OCI-LY7 (cell line): ENCODE measurements around the gene MAGI1. TPM values are rescaled to one million over a fixed set of nuclear protein-coding genes. Genes with fewer than 3 reads are reported as not detected.

Source experiments
- BruUV-seq: library from RNA; stranded (reverse); fragments of 400-500 nt; replicated peaks from 2 replicates; lab custom pipeline; 2021; lab: Mats Ljungman, UMichigan
- CTCF ChIA-PET: fragments of 300-600 bp; sonication (Branson Sonifier 250); formaldehyde crosslinking; loops from one replicate; lab custom pipeline; 2022; ENCODE audit warnings: antibody characterized with exemption; ENCODE audit not compliant: unreplicated experiment; lab: Charles Lee
- POLR2A ChIA-PET: fragments of 300-600 bp; sonication (Branson Sonifier 250); formaldehyde crosslinking; loops from one replicate; lab custom pipeline; 2022; ENCODE audit warnings: antibody characterized with exemption; lab: Charles Lee
- DNase-seq: peaks from one replicate; pipeline ENCODE4 v3.0.0-alpha.2; 2015; ENCODE audit warnings: low spot score
- H2AFZ ChIP-seq: fragments of 200-600 bp; sonication (generic), shearing (Covaris generic); 2 replicates; pipeline ENCODE4 v1.6.1; 2014; ENCODE audit warnings: mild to moderate bottlenecking, antibody characterized with exemption, low read length, moderate library complexity
- H3K27ac ChIP-seq: fragments of 200-600 bp; sonication (generic); 2 replicates; pipeline ENCODE4 v1.5.1; 2014; ENCODE audit warnings: mixed run types, low read depth, mild to moderate bottlenecking, moderate library complexity, low read length, inconsistent platforms; ENCODE audit not compliant: poor library complexity, severe bottlenecking
- H3K36me3 ChIP-seq: fragments of 200-600 bp; sonication (generic); 2 replicates; pipeline ENCODE4 v1.6.1; 2014; ENCODE audit warnings: mild to moderate bottlenecking, antibody characterized with exemption, low read length, moderate library complexity, mixed read lengths; ENCODE audit not compliant: insufficient read depth
- H3K4me1 ChIP-seq: fragments of 200-600 bp; sonication (generic); 2 replicates; pipeline ENCODE4 v1.5.1; 2014; ENCODE audit warnings: mild to moderate bottlenecking, low read length; ENCODE audit not compliant: insufficient read depth, poor library complexity, severe bottlenecking
- H3K4me2 ChIP-seq: fragments of 200-600 bp; sonication (generic); 2 replicates; pipeline ENCODE4 v1.6.1; 2014; ENCODE audit warnings: mild to moderate bottlenecking, low read length
- H3K4me3 ChIP-seq: fragments of 200-600 bp; sonication (generic); 2 replicates; pipeline ENCODE4 v1.5.1; 2014; ENCODE audit warnings: mild to moderate bottlenecking, low read depth, low read length; ENCODE audit not compliant: poor library complexity, severe bottlenecking
- H3K79me2 ChIP-seq: fragments of 200-600 bp; sonication (generic); 2 replicates; pipeline ENCODE4 v1.6.1; 2016; ENCODE audit warnings: low read depth, mild to moderate bottlenecking, low read length, moderate library complexity, mixed read lengths; ENCODE audit not compliant: insufficient read depth
- H3K9me2 ChIP-seq: fragments of 200-600 bp; sonication (generic); 2 replicates; pipeline ENCODE4 v1.6.1; 2016; ENCODE audit warnings: mild to moderate bottlenecking, low read length, mixed read lengths; ENCODE audit not compliant: insufficient read depth
- H3K9me3 ChIP-seq: fragments of 200-600 bp; sonication (generic); 2 replicates; pipeline ENCODE4 v1.6.1; 2014; ENCODE audit warnings: mild to moderate bottlenecking, mixed run types, low read length, mixed read lengths
- H4K20me1 ChIP-seq: fragments of 200-600 bp; sonication (generic); 2 replicates; pipeline ENCODE4 v1.6.1; 2014; ENCODE audit warnings: mild to moderate bottlenecking, antibody characterized with exemption, low read length, moderate library complexity, mixed read lengths; ENCODE audit not compliant: insufficient read depth
- EZH2phosphoT487 ChIP-seq: fragments of 200-600 bp; sonication (generic); IDR thresholded peaks from 2 replicates; pipeline ENCODE4 v1.6.1; 2018; ENCODE audit warnings: low read depth, borderline replicate concordance, mild to moderate bottlenecking, mixed run types, antibody characterized with exemption, low read length, moderate library complexity, mixed read lengths
- intact Hi-C: fragments of 100-400 bp; cut with micrococcal nuclease; formaldehyde crosslinking; loops from one replicate; pipeline ENCODE4 v1.10.0; 2022; ENCODE audit not compliant: unreplicated experiment
- total RNA-seq, 2 experiments: library from RNA; depleted of rRNA in 1 of 2; stranded (reverse); fragments of >200 nt in 1 of 2; shearing (Covaris generic) in 1 of 2; gene quantifications; 2 replicates each; pipeline ENCODE4 v1.2.3, GENCODE V29; 2014 to 2022
- TF ChIP-seq, protein P1 (sequence below): fragments of 200-600 bp; sonication (generic); conservative IDR thresholded peaks from 2 replicates; pipeline ENCODE4 v1.5.1; 2014; ENCODE audit warnings: mild to moderate bottlenecking, antibody characterized with exemption, low read length, moderate library complexity, mixed read lengths

The MAGI1 gene
- total RNA-seq, 2 experiments from 2014 or later: 0.63 to 2.5 TPM

DNA sequence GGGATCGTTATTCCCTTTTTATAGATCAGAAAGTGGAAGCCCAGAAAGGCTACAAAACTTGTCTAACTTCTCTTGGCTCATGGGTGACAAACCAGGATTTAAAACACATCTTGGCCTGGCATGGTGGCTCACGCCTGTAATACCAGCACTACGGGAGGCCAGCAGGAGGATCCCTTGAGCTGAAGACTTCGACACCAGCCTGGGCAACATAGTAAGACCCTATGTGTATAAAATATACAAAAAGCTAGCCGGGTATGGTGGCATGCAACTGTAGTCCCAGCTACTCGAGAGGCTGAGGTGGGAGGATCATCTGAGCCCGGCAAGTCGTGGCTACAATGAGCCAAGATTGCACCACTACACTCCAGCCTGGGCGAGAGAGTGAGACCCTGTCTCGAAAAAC, 479.1 kb downstream of the MAGI1 start:
- Histone ChIP-seq H3K4me2 (no peak overlapping the region), H3K9me2 (no peaks in the 10 kb centered on the region), H3K9me3 (no peaks in the 10 kb centered on the region), H3K27ac (no peak overlapping the region), H3K36me3 (no peaks in the 10 kb centered on the region), H3K4me1 (no peaks in the 10 kb centered on the region), H4K20me1 (no peaks in the 10 kb centered on the region), H2AFZ (no peak overlapping the region), H3K4me3 (no peak overlapping the region), H3K79me2 (no peaks in the 10 kb centered on the region)
- intact Hi-C loops: no loop called here
- CTCF ChIA-PET: no interaction called here
- BruUV-seq: no TSS peak
- no peak for DNase-seq
- TF ChIP-seq, protein P1, sequence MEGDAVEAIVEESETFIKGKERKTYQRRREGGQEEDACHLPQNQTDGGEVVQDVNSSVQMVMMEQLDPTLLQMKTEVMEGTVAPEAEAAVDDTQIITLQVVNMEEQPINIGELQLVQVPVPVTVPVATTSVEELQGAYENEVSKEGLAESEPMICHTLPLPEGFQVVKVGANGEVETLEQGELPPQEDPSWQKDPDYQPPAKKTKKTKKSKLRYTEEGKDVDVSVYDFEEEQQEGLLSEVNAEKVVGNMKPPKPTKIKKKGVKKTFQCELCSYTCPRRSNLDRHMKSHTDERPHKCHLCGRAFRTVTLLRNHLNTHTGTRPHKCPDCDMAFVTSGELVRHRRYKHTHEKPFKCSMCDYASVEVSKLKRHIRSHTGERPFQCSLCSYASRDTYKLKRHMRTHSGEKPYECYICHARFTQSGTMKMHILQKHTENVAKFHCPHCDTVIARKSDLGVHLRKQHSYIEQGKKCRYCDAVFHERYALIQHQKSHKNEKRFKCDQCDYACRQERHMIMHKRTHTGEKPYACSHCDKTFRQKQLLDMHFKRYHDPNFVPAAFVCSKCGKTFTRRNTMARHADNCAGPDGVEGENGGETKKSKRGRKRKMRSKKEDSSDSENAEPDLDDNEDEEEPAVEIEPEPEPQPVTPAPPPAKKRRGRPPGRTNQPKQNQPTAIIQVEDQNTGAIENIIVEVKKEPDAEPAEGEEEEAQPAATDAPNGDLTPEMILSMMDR: no peak
- TF ChIP-seq EZH2phosphoT487: no peak
- POLR2A ChIA-PET: no interaction called here

DNA sequence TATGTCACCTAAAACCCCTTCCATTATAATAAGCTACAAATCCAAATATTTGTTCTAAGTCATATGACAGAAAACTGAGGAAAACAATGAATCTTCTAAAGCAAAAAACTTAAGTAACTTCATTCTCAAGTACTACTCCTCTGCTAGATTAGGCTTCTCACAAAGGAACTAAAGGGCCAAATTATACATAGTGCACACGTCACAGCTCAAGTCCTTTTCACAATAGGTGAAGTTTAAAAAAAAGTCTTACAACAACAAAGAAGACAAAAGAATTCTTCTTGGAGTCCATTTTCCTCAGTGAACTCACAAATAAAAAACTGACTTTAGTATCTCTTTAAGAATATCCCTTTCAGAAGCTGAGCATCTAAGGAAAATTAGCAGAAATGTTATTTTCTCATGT, 479.9 kb downstream of the MAGI1 start:
- TF ChIP-seq EZH2phosphoT487: no peak
- TF ChIP-seq, protein P1: no peak
- Histone ChIP-seq H3K4me1 (no peaks in the 10 kb centered on the region), H3K4me3 (no peak overlapping the region), H3K27ac (no peak overlapping the region), H3K36me3 (no peaks in the 10 kb centered on the region), H4K20me1 (no peaks in the 10 kb centered on the region), H3K4me2 (no peak overlapping the region), H3K9me2 (no peaks in the 10 kb centered on the region), H3K79me2 (no peaks in the 10 kb centered on the region), H2AFZ (no peak overlapping the region), H3K9me3 (no peaks in the 10 kb centered on the region)
- intact Hi-C loops: no loop called here
- ChIA-PET CTCF (no interaction called here), POLR2A (interaction anchor here (0.7 to 0.8 kb wide), 2 partner anchors 17 to 266 kb away, joined by 3 to 4 read pairs; no protein-coding TSS in a partner anchor)
- DNase-seq: no peak
- no TSS peak for BruUV-seq

DNA sequence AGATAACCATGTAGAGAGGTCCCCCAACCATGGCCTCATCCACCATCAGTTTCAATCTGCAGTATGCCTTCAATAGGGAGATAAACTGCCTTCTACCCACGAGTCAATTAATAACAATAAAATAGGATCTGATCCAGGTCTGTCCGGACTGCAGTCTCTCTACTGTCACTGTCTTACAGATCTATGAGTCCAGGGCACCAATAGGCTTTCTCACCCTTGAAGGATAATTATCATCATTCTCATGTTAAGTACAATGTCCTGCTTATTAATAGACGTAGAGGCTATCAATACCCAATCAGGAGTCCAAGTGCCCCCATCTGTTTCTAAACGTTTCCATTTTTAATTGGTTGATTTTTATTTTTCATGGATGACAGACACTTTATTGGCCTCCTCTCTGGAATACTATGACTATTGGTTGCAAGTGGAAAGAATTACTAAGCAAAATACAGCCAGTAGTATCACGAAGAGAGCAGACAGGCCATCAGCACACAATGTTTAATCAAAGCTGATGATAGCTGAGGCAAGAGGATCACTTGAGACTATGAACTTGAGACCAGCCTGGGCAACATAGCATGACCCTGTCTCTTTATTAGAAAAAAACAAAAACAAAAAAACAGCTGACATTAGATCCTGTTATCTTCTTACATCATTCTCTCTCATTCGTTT, 480.7 kb downstream of the MAGI1 start:
- Histone ChIP-seq H3K36me3 (no peaks in the 10 kb centered on the region), H3K27ac (no peak overlapping the region), H3K4me2 (no peak overlapping the region), H4K20me1 (no peaks in the 10 kb centered on the region), H3K9me2 (no peaks in the 10 kb centered on the region), H3K4me1 (no peaks in the 10 kb centered on the region), H2AFZ (no peak overlapping the region), H3K79me2 (no peaks in the 10 kb centered on the region), H3K9me3 (no peaks in the 10 kb centered on the region), H3K4me3 (no peak overlapping the region)
- ChIA-PET CTCF (no interaction called here), POLR2A (interaction anchor here (0.7 to 0.8 kb wide), 2 partner anchors 18 to 267 kb away, joined by 3 to 4 read pairs; no protein-coding TSS in a partner anchor)
- DNase-seq: no peak
- intact Hi-C loops: no loop called here
- TF ChIP-seq, protein P1: no peak
- no peak for TF ChIP-seq EZH2phosphoT487
- BruUV-seq: no TSS peak
